ENCODE data around the gene FBXO36.

Gene FBXO36

DNA sequence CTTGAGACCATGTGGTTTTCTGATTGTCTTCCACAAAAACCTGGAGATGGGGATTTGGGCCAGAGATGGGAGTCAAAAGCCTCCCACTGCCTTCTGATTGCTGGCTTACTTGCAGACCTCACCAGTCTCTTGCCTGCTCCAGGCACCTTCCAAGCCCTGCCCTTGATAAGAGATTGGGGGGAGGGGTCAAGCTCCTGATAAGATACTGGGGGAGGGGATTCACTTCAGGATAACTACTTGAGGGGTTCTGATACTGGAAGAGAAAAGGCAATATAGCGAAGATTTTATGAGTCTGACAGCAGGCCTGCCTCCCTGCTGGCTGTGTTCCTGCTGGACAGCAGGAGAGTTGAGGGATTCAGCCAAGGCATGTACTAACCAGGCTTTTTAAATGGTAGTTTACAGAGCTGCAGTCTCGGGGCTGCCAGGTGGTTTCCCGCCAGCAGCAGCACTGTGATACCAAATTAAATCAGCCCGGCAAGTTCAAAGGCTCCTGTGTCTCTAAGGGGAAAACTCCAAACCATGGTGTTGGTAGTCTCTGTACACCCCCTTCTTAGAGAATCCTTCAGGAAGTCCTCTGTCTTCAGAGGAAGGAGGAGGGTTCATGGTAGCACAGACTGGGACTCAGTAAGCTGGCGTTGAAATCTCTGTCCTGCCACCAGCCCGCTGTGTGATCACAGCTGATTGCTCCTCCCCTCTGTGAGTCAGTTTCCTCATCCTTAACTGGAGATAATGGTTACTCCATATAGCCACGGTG lies 58.3 kb downstream of the FBXO36 start:
- H3K9me3 ChIP-seq (replicated peaks; ENCODE audit: low read length), result no peaks in the 10 kb centered on the region
- peaks cover 10% of the 10 kb centered on the region for H3K4me1 ChIP-seq (ENCODE audit: control insufficient read depth, insufficient read depth, low read length)
- H3K9ac ChIP-seq (ENCODE audit: low read depth, low read length), result no peak overlapping the region
- H3K4me2 ChIP-seq (ENCODE audit: low read length), result peak overlapping the region; percentile 62
- no peaks in the 10 kb centered on the region for H3K27me3 ChIP-seq (ENCODE audit: control insufficient read depth, insufficient read depth, low read length)
- H3K4me3 ChIP-seq (ENCODE audit: low read length), result no peak overlapping the region
- H3K36me3 ChIP-seq (ENCODE audit: insufficient read depth, low read length), result no peaks in the 10 kb centered on the region

DNA sequence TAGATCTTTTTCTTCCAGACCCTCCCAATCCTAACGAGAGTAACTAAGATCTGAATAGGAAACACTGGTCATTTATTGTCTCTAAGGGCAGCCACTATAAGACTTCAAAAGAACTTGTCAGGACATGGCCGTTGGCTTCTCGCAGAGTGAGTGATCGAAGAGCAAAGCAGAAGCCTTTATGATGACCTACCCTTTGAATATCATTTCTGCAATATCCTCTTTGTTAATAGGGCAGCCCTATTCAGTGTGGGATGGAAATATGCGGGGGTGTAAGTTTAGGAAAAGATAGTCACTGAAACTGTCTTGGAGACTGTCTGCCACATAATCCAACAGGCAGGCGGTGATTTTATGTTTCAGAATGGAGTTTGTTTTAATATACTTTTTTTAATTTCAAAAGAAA lies 70.9 kb downstream of the FBXO36 start:
- Histone ChIP-seq H3K4me1 (ENCODE audit: control insufficient read depth, insufficient read depth, low read length) (no peaks in the 10 kb centered on the region), H3K4me3 (ENCODE audit: low read length) (no peak overlapping the region), H3K27me3 (ENCODE audit: control insufficient read depth, insufficient read depth, low read length) (no peaks in the 10 kb centered on the region), H3K4me2 (ENCODE audit: low read length) (no peak overlapping the region), H3K36me3 (ENCODE audit: insufficient read depth, low read length) (no peaks in the 10 kb centered on the region), H3K9me3 (replicated peaks; ENCODE audit: low read length) (no peaks in the 10 kb centered on the region), H3K9ac (ENCODE audit: low read depth, low read length) (no peak overlapping the region)

GRCh38 chr2:229996320-229996719 lies 74.0 kb downstream of the FBXO36 start:
- Histone ChIP-seq H3K4me1 (ENCODE audit: control insufficient read depth, insufficient read depth, low read length) (no peaks in the 10 kb centered on the region), H3K27me3 (ENCODE audit: control insufficient read depth, insufficient read depth, low read length) (no peaks in the 10 kb centered on the region), H3K4me3 (ENCODE audit: low read length) (no peak overlapping the region), H3K36me3 (ENCODE audit: insufficient read depth, low read length) (no peaks in the 10 kb centered on the region), H3K9ac (ENCODE audit: low read depth, low read length) (no peak overlapping the region), H3K4me2 (ENCODE audit: low read length) (no peak overlapping the region), H3K9me3 (replicated peaks; ENCODE audit: low read length) (no peaks in the 10 kb centered on the region)

GRCh38 chr2:229997565-229997964 lies 75.3 kb downstream of the FBXO36 start:
- Histone ChIP-seq H3K4me1 (ENCODE audit: control insufficient read depth, insufficient read depth, low read length) (no peaks in the 10 kb centered on the region), H3K27me3 (ENCODE audit: control insufficient read depth, insufficient read depth, low read length) (no peaks in the 10 kb centered on the region), H3K36me3 (ENCODE audit: insufficient read depth, low read length) (no peaks in the 10 kb centered on the region), H3K4me3 (ENCODE audit: low read length) (no peak overlapping the region), H3K9me3 (replicated peaks; ENCODE audit: low read length) (no peaks in the 10 kb centered on the region), H3K9ac (ENCODE audit: low read depth, low read length) (no peak overlapping the region), H3K4me2 (ENCODE audit: low read length) (no peak overlapping the region)

DNA sequence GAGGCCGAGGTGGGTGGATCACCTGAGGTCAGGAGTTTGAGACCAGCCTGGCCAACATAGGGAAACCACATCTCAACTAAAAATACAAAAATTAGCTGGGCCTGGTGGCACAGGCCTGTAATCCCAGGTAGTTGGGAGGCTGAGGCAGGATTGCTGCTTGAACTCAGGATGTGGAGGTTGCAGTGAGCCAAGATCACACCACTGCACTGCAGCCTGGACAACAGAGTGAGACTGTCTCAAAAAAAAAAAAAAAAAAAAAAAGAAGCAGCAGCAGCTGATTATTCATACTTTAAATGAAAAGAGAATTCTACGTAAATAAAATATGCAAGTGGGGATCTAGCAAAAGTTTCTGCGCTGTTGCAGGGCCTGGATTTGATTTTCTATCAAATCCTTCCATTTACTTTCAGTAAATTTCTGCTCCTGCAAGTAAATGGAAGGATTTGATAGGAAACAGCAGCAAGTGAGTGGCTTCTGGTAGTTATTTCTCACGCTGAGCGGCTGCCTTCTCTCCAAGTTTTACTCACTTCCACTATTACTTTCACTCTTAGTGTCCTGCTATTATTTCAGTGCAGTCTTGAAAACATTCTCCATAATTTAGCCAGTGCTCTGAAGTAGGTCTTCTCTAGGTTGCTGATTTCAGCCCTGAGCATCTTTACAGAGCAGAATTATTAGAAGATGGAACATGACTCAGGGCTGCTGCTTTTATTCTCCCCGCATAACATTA lies 78.0 kb downstream of the FBXO36 start:
- Histone ChIP-seq H3K4me3 (ENCODE audit: low read length) (no peak overlapping the region), H3K36me3 (ENCODE audit: insufficient read depth, low read length) (no peaks in the 10 kb centered on the region), H3K4me2 (ENCODE audit: low read length) (no peak overlapping the region), H3K9me3 (replicated peaks; ENCODE audit: low read length) (no peaks in the 10 kb centered on the region), H3K4me1 (ENCODE audit: control insufficient read depth, insufficient read depth, low read length) (no peaks in the 10 kb centered on the region), H3K27me3 (ENCODE audit: control insufficient read depth, insufficient read depth, low read length) (no peaks in the 10 kb centered on the region), H3K9ac (ENCODE audit: low read depth, low read length) (no peak overlapping the region)

DNA sequence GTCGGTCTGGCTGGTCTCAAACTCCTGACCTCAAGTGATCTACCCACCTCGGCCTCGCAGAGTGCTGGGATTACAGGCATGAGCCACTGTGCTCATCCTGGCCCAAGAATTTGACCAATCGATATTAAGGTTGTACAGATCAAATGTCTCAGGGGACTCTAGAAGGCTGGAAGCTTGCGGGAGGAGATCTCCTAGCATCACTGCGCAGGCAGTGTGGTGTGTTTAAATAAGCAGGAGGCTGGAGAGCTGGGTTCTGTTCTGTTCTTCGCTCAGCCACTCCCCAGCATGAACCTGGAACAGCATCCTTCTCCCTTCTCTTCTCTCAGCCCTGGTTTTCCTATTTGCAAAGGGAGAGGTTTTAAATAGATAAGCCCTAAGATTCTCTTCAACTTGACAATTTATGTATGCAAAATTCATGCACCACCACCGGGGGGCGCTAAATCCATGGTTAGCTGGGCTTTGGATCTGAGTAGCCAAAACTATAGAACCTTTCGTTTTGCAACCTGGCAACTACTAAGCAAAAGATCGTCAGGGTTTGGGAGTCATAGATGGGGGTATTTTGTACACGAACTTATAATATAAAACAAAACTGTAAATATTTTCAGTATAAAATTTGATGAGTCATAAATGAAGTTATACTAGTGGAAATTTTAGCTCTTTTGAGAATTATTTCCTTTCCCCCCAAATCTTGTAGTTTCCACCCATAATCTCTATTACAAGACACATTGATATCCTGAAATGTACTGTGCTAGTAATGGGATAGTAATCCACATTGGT lies 85.8 kb downstream of the FBXO36 start:
- peak overlapping the region; percentile 25 for H3K4me2 ChIP-seq (ENCODE audit: low read length)
- no peaks in the 10 kb centered on the region for H3K36me3 ChIP-seq (ENCODE audit: insufficient read depth, low read length)
- no peaks in the 10 kb centered on the region for H3K27me3 ChIP-seq (ENCODE audit: control insufficient read depth, insufficient read depth, low read length)
- no peaks in the 10 kb centered on the region for H3K9me3 ChIP-seq (replicated peaks; ENCODE audit: low read length)
- H3K9ac ChIP-seq (ENCODE audit: low read depth, low read length), result no peak overlapping the region
- H3K4me1 ChIP-seq (ENCODE audit: control insufficient read depth, insufficient read depth, low read length), result peaks cover 4% of the 10 kb centered on the region
- no peak overlapping the region for H3K4me3 ChIP-seq (ENCODE audit: low read length)

DNA sequence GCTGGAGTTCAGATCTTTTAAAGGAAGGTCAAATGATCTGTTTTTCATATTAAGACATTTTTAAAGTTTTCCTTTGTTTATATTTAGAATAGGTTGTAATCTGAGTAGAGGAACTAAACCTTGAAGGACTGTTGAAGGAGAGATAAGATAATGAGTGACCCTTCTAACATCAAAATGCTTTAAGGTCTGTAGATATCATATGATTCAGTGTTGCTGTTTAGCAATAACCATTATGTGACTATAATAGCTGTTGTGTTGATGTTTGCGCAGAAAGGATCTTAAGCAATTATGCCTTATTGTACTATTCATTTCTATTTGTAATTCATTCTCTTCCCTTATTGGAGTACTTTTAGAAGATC lies 86.4 kb downstream of the FBXO36 start:
- Histone ChIP-seq H3K9ac (ENCODE audit: low read depth, low read length) (no peak overlapping the region), H3K4me3 (ENCODE audit: low read length) (no peak overlapping the region)

DNA sequence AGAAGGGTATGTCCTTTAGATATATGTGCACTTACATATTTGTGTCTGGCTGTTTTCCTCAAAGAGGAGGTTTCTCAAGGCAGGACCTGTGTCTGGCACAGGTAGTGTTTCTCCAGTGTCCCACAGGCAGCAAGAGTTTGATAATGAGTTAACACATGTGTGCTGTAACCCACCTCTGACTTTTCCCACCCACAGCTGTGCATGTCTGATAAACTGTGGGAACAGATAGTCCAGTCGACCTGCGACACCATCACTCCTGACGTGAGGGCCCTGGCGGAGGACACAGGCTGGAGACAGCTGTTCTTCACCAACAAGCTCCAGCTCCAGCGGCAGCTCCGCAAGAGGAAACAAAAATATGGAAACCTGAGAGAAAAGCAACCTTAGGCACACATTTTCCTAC lies 88.2 kb downstream of the FBXO36 start:
- Histone ChIP-seq H3K4me1 (ENCODE audit: control insufficient read depth, insufficient read depth, low read length) (peaks cover 4% of the 10 kb centered on the region), H3K9me3 (replicated peaks; ENCODE audit: low read length) (no peaks in the 10 kb centered on the region), H3K9ac (ENCODE audit: low read depth, low read length) (no peak overlapping the region), H3K4me3 (ENCODE audit: low read length) (no peak overlapping the region), H3K27me3 (ENCODE audit: control insufficient read depth, insufficient read depth, low read length) (no peaks in the 10 kb centered on the region), H3K36me3 (ENCODE audit: insufficient read depth, low read length) (no peaks in the 10 kb centered on the region), H3K4me2 (ENCODE audit: low read length) (no peak overlapping the region)

More for the DNA sequence above, 86.4 kb downstream of the FBXO36 start:
- Histone ChIP-seq H3K27me3 (ENCODE audit: control insufficient read depth, insufficient read depth, low read length) (no peaks in the 10 kb centered on the region), H3K9me3 (replicated peaks; ENCODE audit: low read length) (no peaks in the 10 kb centered on the region), H3K4me1 (ENCODE audit: control insufficient read depth, insufficient read depth, low read length) (peaks cover 4% of the 10 kb centered on the region), H3K4me2 (ENCODE audit: low read length) (no peak overlapping the region), H3K36me3 (ENCODE audit: insufficient read depth, low read length) (no peaks in the 10 kb centered on the region)

DNA sequence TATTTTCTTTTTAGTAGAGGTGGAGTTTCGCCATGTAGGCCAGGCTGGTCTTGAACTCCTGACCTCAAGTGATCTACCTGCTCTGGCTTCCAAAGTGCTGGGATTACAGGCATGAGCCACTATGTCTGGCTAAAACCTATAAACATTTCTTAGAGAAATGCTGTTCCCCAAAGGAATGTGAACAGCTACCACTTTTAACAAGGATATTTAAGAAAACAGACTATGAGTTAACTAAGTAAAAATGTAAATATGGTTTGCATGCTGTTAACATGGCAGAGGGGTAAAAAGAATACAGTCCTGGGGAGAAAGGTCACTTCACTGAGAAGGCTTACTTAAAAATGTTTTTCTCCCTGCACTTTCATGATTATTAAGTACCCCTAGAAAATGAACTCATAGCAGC lies 89.3 kb downstream of the FBXO36 start:
- no peaks in the 10 kb centered on the region for H3K36me3 ChIP-seq (ENCODE audit: insufficient read depth, low read length)
- H3K9ac ChIP-seq (ENCODE audit: low read depth, low read length), result no peak overlapping the region
- no peak overlapping the region for H3K4me3 ChIP-seq (ENCODE audit: low read length)
- no peaks in the 10 kb centered on the region for H3K9me3 ChIP-seq (replicated peaks; ENCODE audit: low read length)
- peaks cover 4% of the 10 kb centered on the region for H3K4me1 ChIP-seq (ENCODE audit: control insufficient read depth, insufficient read depth, low read length)
- H3K4me2 ChIP-seq (ENCODE audit: low read length), result no peak overlapping the region
- no peaks in the 10 kb centered on the region for H3K27me3 ChIP-seq (ENCODE audit: control insufficient read depth, insufficient read depth, low read length)

- Histone ChIP-seq H3K4me1 (ENCODE audit: control insufficient read depth, insufficient read depth, low read length) (peaks cover 4% of the 10 kb centered on the region), H3K27me3 (ENCODE audit: control insufficient read depth, insufficient read depth, low read length) (no peaks in the 10 kb centered on the region), H3K36me3 (ENCODE audit: insufficient read depth, low read length) (no peaks in the 10 kb centered on the region), H3K9ac (ENCODE audit: low read depth, low read length) (no peak overlapping the region), H3K4me3 (ENCODE audit: low read length) (no peak overlapping the region), H3K4me2 (ENCODE audit: low read length) (no peak overlapping the region), H3K9me3 (replicated peaks; ENCODE audit: low read length) (no peaks in the 10 kb centered on the region)
Observed at GRCh38 chr2:230012267-230012884, 90.1 kb downstream of the FBXO36 start.

GRCh38 chr2:230016844-230017243 lies 94.5 kb downstream of the FBXO36 start:
- Histone ChIP-seq H3K4me3 (ENCODE audit: low read length) (no peak overlapping the region), H3K9ac (ENCODE audit: low read depth, low read length) (no peak overlapping the region), H3K9me3 (replicated peaks; ENCODE audit: low read length) (no peaks in the 10 kb centered on the region), H3K4me1 (ENCODE audit: control insufficient read depth, insufficient read depth, low read length) (no peaks in the 10 kb centered on the region), H3K27me3 (ENCODE audit: control insufficient read depth, insufficient read depth, low read length) (no peaks in the 10 kb centered on the region), H3K36me3 (ENCODE audit: insufficient read depth, low read length) (no peaks in the 10 kb centered on the region), H3K4me2 (ENCODE audit: low read length) (no peak overlapping the region)

Data from skeletal muscle satellite cell (primary cell).